Tibial nerve (tissue), 4 donors: ENCODE results near the gene CACNA1I. TPM values are rescaled to one million over a fixed set of nuclear protein-coding genes. Genes with fewer than 3 reads are reported as not detected.

ENCODE experiments used
- DNase-seq, 2 donors: peaks; one replicate each; pipeline ENCODE4 v3.0.0-alpha.2; 2019; ENCODE audit warnings: low spot score in 2 of 2
- H3K27ac ChIP-seq, 4 donors: fragments of 200-600 bp; sonication (generic) in 3 of 4; one replicate each; pipeline ENCODE4 v1.5.1; 2017 to 2019; ENCODE audit warnings: mild to moderate bottlenecking in 1 of 4
- H3K27me3 ChIP-seq, 2 donors: fragments of 200-600 bp; sonication (generic) in 1 of 2; one replicate each; pipeline versions ENCODE4 v1.5.1 to v1.6.0; 2017 to 2019
- H3K36me3 ChIP-seq, 3 donors: fragments of 200-600 bp; sonication (generic); one replicate each; pipeline ENCODE4 v1.5.1; 2018 to 2019
- H3K4me1 ChIP-seq, 4 donors: fragments of 200-600 bp; sonication (generic) in 3 of 4; one replicate each; pipeline ENCODE4 v1.5.1; 2017 to 2019
- H3K4me3 ChIP-seq, 4 donors: fragments of 200-600 bp; sonication (generic) in 3 of 4; one replicate each; pipeline ENCODE4 v1.5.1; 2017 to 2019; ENCODE audit warnings: mild to moderate bottlenecking in 1 of 4, moderate library complexity in 1 of 4
- H3K9me3 ChIP-seq, 4 donors: fragments of 200-600 bp; sonication (generic) in 3 of 4; one replicate each; pipeline ENCODE4 v1.5.1; 2017 to 2019
- CTCF ChIP-seq, 5 experiments: fragments of 200-600 bp in 3 of 5; fragments of 450-650 bp in 2 of 5; sonication (generic) in 3 of 5; IDR thresholded peaks; one replicate each; pipeline ENCODE4 v1.5.1; 2016 to 2019; ENCODE audit warnings: antibody characterized with exemption in 5 of 5, mild to moderate bottlenecking in 3 of 5, moderate library complexity in 2 of 5
- EP300 ChIP-seq, 2 donors: sonication (generic); formaldehyde crosslinking; IDR thresholded peaks; one replicate each; pipeline ENCODE4 v1.6.1; 2017; ENCODE audit warnings: antibody characterized with exemption in 2 of 2, mild to moderate bottlenecking in 1 of 2
- POLR2A ChIP-seq, 2 donors: fragments of 450-650 bp; IDR thresholded peaks; one replicate each; pipeline ENCODE4 v1.6.1; 2017; ENCODE audit warnings: antibody characterized with exemption in 2 of 2, mild to moderate bottlenecking in 2 of 2, moderate library complexity in 2 of 2
- WGBS, 2 donors: methylation state at CpG; one replicate each; pipeline ENCODE4 v1.1.5; 2018; 5-methylcytosine and 5-hydroxymethylcytosine counted together
- total RNA-seq, 4 donors: library from RNA; depleted of rRNA; stranded (reverse); fragments of >200 nt; gene quantifications; one replicate each; pipeline ENCODE4 v1.1.0, GENCODE V29; 2016

CACNA1I gene
- total RNA-seq, 4 donors from 2014 or later, result 0.42 to 0.78 (median 0.52) TPM

- WGBS, 2 donors, result 70 to 72% methylated on average over 18 to 22 of the region's 22 CpGs
- TF ChIP-seq POLR2A (IDR thresholded peaks at IDR 0.05) (no peak), EP300 (IDR thresholded peaks at IDR 0.05) (no peak), CTCF (IDR thresholded peaks at IDR 0.05) (no peak)
- no peak overlapping the region for H3K27ac ChIP-seq
- no peaks in the 10 kb centered on the region for H3K9me3 ChIP-seq
- peaks cover 0 to 48% of the 10 kb centered on the region in 2 donors for H3K27me3 ChIP-seq
- DNase-seq, result no peak
- no peak overlapping the region for H3K4me3 ChIP-seq
- H3K36me3 ChIP-seq, result no peaks in the 10 kb centered on the region
- H3K4me1 ChIP-seq, result peaks cover 0 to 3% (median 0%) of the 10 kb centered on the region in 4 donors
These were observed 55.3 kb downstream of the CACNA1I start for GRCh38 chr22:39625569-39626537.

- TF ChIP-seq CTCF (IDR thresholded peaks at IDR 0.05) (no peak), EP300 (IDR thresholded peaks at IDR 0.05) (no peak), POLR2A (IDR thresholded peaks at IDR 0.05) (no peak)
- H3K27me3 ChIP-seq, result peaks cover 0 to 35% of the 10 kb centered on the region in 2 donors
- no peak for DNase-seq
- peaks cover 0 to 3% (median 0%) of the 10 kb centered on the region in 4 donors for H3K4me1 ChIP-seq
- 69 to 70% methylated on average over 5 to 14 of the region's 14 CpGs for WGBS, 2 donors
- H3K27ac ChIP-seq, result no peak overlapping the region
- H3K4me3 ChIP-seq, result no peak overlapping the region
- H3K36me3 ChIP-seq, result no peaks in the 10 kb centered on the region
- no peaks in the 10 kb centered on the region for H3K9me3 ChIP-seq
These were observed 56.7 kb downstream of the CACNA1I start for GRCh38 chr22:39627208-39627607.

GRCh38 chr22:39627865-39628562 is 57.5 kb downstream of the CACNA1I start:
- H3K9me3 ChIP-seq, result no peaks in the 10 kb centered on the region
- no peak overlapping the region for H3K27ac ChIP-seq
- no peak for DNase-seq
- no peaks in the 10 kb centered on the region for H3K36me3 ChIP-seq
- WGBS, 2 donors, result 49 to 61% methylated on average over 12 of the region's 12 CpGs
- no peak overlapping the region for H3K4me3 ChIP-seq
- TF ChIP-seq CTCF (IDR thresholded peaks at IDR 0.05), result no peak
- TF ChIP-seq POLR2A (IDR thresholded peaks at IDR 0.05), result no peak
- TF ChIP-seq EP300 (IDR thresholded peaks at IDR 0.05), result no peak
- peaks cover 0 to 3% (median 0%) of the 10 kb centered on the region in 4 donors for H3K4me1 ChIP-seq
- peaks cover 0 to 29% of the 10 kb centered on the region in 2 donors for H3K27me3 ChIP-seq

- Histone ChIP-seq H3K4me3 (no peak overlapping the region), H3K4me1 (peaks cover 0 to 3% (median 0%) of the 10 kb centered on the region in 4 donors), H3K36me3 (no peaks in the 10 kb centered on the region), H3K27me3 (peaks cover 0 to 23% of the 10 kb centered on the region in 2 donors), H3K27ac (no peak overlapping the region), H3K9me3 (peaks cover 0 to 3% (median 0%) of the 10 kb centered on the region in 4 donors)
- WGBS, 2 donors, result 93% methylated on average over 7 of the region's 12 CpGs; no CpG with 5 or more reads in 1 of the 2 donors
- TF ChIP-seq EP300 (IDR thresholded peaks at IDR 0.05), result no peak
- no peak for TF ChIP-seq CTCF (IDR thresholded peaks at IDR 0.05)
- TF ChIP-seq POLR2A (IDR thresholded peaks at IDR 0.05), result no peak
- no peak for DNase-seq
These were observed 58.1 kb downstream of the CACNA1I start for GRCh38 chr22:39628563-39629080.
